PC-9 (cell line): ENCODE results near the gene C2CD2.

Experiments used
- EZH2 ChIP-seq: fragments of 200-600 bp; sonication (generic); IDR thresholded peaks from 2 replicates; pipeline ENCODE4 v1.8.0; 2017; ENCODE audit warnings: antibody characterized with exemption, low read depth
- TF ChIP-seq, protein P1 (sequence below): fragments of 200-600 bp; sonication (generic); conservative IDR thresholded peaks from 2 replicates; pipeline ENCODE4 v1.6.1; 2017; ENCODE audit warnings: mixed run types, antibody characterized with exemption, mild to moderate bottlenecking, moderate library complexity

DNA sequence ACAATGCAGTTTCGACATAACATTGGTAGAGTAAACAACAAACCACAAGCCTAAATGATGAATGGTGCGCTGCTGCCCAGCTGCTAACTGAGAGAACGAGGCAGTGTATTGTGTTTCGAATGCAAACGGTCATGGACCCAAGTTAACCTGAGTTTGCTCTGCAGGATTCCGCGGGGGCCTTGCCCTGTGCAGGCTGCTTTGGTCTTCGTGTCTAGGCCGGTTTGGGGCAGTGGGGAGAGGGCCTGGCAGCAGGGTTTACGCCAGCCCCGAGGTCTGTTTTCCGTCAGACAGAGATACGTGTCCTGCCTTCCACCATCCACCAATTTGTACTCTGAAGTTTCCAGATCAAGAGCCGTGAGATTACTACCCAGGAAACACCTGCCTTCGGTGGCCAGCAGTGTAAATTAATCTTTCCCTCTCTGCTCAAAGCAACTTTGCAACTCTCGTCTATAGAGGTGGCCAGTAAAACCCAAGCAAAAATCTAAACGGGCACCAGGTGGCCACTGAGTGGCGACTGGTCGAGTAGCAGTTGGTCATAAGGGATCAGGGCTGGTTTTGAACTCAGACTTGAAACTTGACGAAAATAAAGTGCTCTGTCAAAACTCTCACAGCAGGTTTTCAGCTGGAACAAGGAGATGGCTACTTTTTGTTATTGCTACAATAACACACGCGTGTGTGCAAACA lies 68.3 kb downstream of the C2CD2 start:
- TF ChIP-seq EZH2, result no peak
- TF ChIP-seq, protein P1, sequence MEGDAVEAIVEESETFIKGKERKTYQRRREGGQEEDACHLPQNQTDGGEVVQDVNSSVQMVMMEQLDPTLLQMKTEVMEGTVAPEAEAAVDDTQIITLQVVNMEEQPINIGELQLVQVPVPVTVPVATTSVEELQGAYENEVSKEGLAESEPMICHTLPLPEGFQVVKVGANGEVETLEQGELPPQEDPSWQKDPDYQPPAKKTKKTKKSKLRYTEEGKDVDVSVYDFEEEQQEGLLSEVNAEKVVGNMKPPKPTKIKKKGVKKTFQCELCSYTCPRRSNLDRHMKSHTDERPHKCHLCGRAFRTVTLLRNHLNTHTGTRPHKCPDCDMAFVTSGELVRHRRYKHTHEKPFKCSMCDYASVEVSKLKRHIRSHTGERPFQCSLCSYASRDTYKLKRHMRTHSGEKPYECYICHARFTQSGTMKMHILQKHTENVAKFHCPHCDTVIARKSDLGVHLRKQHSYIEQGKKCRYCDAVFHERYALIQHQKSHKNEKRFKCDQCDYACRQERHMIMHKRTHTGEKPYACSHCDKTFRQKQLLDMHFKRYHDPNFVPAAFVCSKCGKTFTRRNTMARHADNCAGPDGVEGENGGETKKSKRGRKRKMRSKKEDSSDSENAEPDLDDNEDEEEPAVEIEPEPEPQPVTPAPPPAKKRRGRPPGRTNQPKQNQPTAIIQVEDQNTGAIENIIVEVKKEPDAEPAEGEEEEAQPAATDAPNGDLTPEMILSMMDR, result no peak
